ENCODE measurements around the gene DMD.

DNA sequence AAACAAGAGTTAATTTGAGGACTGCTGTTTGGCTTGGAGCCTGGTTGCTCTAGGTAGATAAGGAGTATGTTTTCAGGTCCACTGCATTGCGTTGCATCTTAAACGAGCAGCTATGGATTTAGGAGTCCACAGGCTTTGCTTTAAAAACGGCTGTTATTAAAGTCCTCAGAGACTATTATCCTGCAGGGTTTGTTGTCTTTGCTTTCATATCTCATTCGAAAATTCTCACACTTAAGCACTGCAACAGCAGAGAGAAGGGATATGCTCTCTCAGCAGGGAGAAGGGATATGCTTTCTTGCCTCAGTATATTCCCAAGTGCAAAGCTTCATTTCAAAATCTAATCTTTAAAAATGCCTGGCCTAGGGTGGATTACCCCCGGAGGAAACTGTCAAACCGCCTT is 1694.8 kb downstream of the DMD start:
- TF ChIP-seq, protein P1, sequence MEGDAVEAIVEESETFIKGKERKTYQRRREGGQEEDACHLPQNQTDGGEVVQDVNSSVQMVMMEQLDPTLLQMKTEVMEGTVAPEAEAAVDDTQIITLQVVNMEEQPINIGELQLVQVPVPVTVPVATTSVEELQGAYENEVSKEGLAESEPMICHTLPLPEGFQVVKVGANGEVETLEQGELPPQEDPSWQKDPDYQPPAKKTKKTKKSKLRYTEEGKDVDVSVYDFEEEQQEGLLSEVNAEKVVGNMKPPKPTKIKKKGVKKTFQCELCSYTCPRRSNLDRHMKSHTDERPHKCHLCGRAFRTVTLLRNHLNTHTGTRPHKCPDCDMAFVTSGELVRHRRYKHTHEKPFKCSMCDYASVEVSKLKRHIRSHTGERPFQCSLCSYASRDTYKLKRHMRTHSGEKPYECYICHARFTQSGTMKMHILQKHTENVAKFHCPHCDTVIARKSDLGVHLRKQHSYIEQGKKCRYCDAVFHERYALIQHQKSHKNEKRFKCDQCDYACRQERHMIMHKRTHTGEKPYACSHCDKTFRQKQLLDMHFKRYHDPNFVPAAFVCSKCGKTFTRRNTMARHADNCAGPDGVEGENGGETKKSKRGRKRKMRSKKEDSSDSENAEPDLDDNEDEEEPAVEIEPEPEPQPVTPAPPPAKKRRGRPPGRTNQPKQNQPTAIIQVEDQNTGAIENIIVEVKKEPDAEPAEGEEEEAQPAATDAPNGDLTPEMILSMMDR (IDR thresholded peaks at IDR 0.05; ENCODE audit: low read length): no peak
- TF ChIP-seq EZH2 (optimal IDR thresholded peaks at IDR 0.05; ENCODE audit: low read depth, low read length): no peak

Data from MM.1S (cell line).